AG04450 (cell line): Measurements from ENCODE around the gene SVOPL. TPM values are rescaled to one million over a fixed set of nuclear protein-coding genes. Genes with fewer than 3 reads are reported as not detected.

ENCODE experiments used
- CTCF ChIA-PET: fragments of 300-600, 350-600 bp; formaldehyde crosslinking; extraction: SDS; loops from one replicate; lab custom pipeline; 2022; ENCODE audit warnings: antibody characterized with exemption, inconsistent platforms; lab: Charles Lee
- POLR2A ChIA-PET: fragments of 350-600 bp; formaldehyde crosslinking; extraction: SDS; loops from one replicate; lab custom pipeline; 2021; ENCODE audit warnings: antibody characterized with exemption, inconsistent platforms; lab: Yijun Ruan, JAX
- DNase-seq: peaks from one replicate; pipeline ENCODE4 v3.0.0-alpha.2; 2011; ENCODE audit warnings: low read depth, low spot score
- H3K27ac ChIP-seq: one replicate; pipeline ENCODE4 v1.5.1; 2012; ENCODE audit warnings: low read depth, low read length, control low read depth
- H3K27me3 ChIP-seq: one replicate; pipeline ENCODE4 v1.6.0; 2012; ENCODE audit warnings: low read length; ENCODE audit not compliant: control insufficient read depth, insufficient read depth
- H3K4me3 ChIP-seq: 2 replicates; pipeline ENCODE4 v1.5.1; 2011; ENCODE audit warnings: mild to moderate bottlenecking, low read depth, low read length, control low read depth
- H3K9me3 ChIP-seq: 2 replicates; pipeline ENCODE4 v1.5.1; 2012; ENCODE audit warnings: low read length; ENCODE audit not compliant: control insufficient read depth, insufficient read depth
- polyA plus RNA-seq: library from polyadenylated mRNA; depleted of rRNA; stranded (reverse); fragments of >200 nt; gene quantifications from 2 replicates; pipeline ENCODE4 v1.2.3, GENCODE V29; 2011
- TF ChIP-seq, protein P1 (sequence below): IDR thresholded peaks from 2 replicates; pipeline ENCODE4 v1.5.1; 2011; ENCODE audit warnings: low read depth, low read length, control low read depth, inconsistent platforms

SVOPL gene
- polyA plus RNA-seq, 1 experiment = not detected

GRCh38 chr7:138746073-138746472 is 44.9 kb upstream of the SVOPL start:
- Histone ChIP-seq H3K9me3 (peaks cover 1% of the 10 kb centered on the region; the same call in 1 of the 2 replicates), H3K27me3 (no peaks in the 10 kb centered on the region), H3K4me3 (no peak overlapping the region), H3K27ac (no peak overlapping the region)
- TF ChIP-seq, protein P1, sequence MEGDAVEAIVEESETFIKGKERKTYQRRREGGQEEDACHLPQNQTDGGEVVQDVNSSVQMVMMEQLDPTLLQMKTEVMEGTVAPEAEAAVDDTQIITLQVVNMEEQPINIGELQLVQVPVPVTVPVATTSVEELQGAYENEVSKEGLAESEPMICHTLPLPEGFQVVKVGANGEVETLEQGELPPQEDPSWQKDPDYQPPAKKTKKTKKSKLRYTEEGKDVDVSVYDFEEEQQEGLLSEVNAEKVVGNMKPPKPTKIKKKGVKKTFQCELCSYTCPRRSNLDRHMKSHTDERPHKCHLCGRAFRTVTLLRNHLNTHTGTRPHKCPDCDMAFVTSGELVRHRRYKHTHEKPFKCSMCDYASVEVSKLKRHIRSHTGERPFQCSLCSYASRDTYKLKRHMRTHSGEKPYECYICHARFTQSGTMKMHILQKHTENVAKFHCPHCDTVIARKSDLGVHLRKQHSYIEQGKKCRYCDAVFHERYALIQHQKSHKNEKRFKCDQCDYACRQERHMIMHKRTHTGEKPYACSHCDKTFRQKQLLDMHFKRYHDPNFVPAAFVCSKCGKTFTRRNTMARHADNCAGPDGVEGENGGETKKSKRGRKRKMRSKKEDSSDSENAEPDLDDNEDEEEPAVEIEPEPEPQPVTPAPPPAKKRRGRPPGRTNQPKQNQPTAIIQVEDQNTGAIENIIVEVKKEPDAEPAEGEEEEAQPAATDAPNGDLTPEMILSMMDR = no peak
- CTCF ChIA-PET = no interaction called here
- no peak for DNase-seq
- POLR2A ChIA-PET = no interaction called here

DNA sequence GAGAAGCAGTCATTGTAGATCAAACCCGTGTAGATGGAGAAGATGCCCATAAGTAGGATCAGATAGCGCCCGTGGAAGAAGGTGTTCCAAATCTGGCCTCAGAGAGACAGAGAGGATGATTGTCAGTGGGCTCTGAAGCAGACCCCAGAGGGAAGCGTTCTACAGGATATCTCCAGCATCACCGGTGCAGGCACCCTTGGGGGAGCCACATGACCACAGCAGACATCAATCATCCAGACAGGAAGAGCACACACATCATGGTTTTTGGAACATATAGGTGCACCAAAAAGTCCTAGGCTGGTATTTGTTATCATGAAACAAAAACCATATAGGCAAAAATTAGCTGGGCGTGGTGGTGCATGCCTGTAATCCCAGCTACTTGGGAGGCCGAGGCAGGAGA is 44.0 kb upstream of the SVOPL start:
- Histone ChIP-seq H3K9me3 (no peaks in the 10 kb centered on the region), H3K4me3 (no peak overlapping the region), H3K27ac (no peak overlapping the region), H3K27me3 (no peaks in the 10 kb centered on the region)
- CTCF ChIA-PET = no interaction called here
- POLR2A ChIA-PET = no interaction called here
- DNase-seq = no peak
- TF ChIP-seq, protein P1 = no peak

DNA sequence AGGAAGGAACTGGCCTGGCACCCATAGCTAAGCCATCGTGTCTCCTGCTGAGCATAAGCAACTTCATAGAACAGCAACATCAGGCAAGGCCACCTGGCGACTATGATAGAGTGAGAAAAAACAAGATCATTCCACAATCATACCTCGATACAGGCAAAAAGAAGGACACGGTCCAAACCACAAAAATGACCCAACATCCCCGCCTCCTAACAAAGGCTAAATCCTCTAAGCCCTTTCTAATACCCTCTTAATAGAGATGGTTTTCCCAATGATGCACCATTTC is 40.2 kb upstream of the SVOPL start:
- H3K9me3 ChIP-seq = no peaks in the 10 kb centered on the region
- TF ChIP-seq, protein P1 = no peak
- no peaks in the 10 kb centered on the region for H3K27me3 ChIP-seq
- DNase-seq = no peak
- CTCF ChIA-PET = interaction anchor here (2.0 kb wide), 1 partner anchor 580 kb away, joined by 7 read pairs; no protein-coding TSS in a partner anchor
- H3K4me3 ChIP-seq = no peak overlapping the region
- POLR2A ChIA-PET = no interaction called here
- H3K27ac ChIP-seq = no peak overlapping the region

- no peak for DNase-seq
- TF ChIP-seq, protein P1 = no peak
- no peak overlapping the region for H3K4me3 ChIP-seq
- no peaks in the 10 kb centered on the region for H3K9me3 ChIP-seq
- ChIA-PET POLR2A (no interaction called here), CTCF (interaction anchor here (0.7 to 2.3 kb wide), 3 partner anchors 8 to 731 kb away, joined by 3 to 8 read pairs (median 7); no protein-coding TSS in a partner anchor)
- H3K27ac ChIP-seq = no peak overlapping the region
- no peaks in the 10 kb centered on the region for H3K27me3 ChIP-seq
Observed at GRCh38 chr7:138739859-138740258, 38.7 kb upstream of the SVOPL start.

GRCh38 chr7:138738551-138739335 is 37.6 kb upstream of the SVOPL start:
- no peak overlapping the region for H3K4me3 ChIP-seq
- POLR2A ChIA-PET = interaction anchor here (0.8 kb wide), 1 partner anchor 11 kb away, joined by 3 read pairs; no protein-coding TSS in a partner anchor
- TF ChIP-seq, protein P1 = peak; percentile 96

More at GRCh38 chr7:138738551-138739335, 37.6 kb upstream of the SVOPL start:
- Histone ChIP-seq H3K27me3 (no peaks in the 10 kb centered on the region), H3K9me3 (no peaks in the 10 kb centered on the region), H3K27ac (no peak overlapping the region)
- DNase-seq = peak; percentile 76
- CTCF ChIA-PET = interaction anchor here (0.5 to 2.7 kb wide), 75 partner anchors 9 to 1142 kb away, joined by 3 to 209 read pairs (median 4); no protein-coding TSS in a partner anchor
